HG03097 (cell line): ENCODE results near the gene GLRX5.
A peak's percentile ranks its signal among the peaks of the same experiment; 100 is the strongest.

ENCODE experiments used
- ATAC-seq: cut with Tn5 transposase; IDR thresholded peaks from one replicate; pipeline ENCODE4 v1.9.1; 2021; ENCODE audit not compliant: unreplicated experiment, low FRiP score

Gene GLRX5

GRCh38 chr14:95515596-95516552, 19.0 kb upstream of the GLRX5 start:
- peak; percentile 74 for ATAC-seq

- ATAC-seq: peak; percentile 29
These were observed 18.2 kb upstream of the GLRX5 start, which contains the start of gene SYNE3 for GRCh38 chr14:95516554-95517181. SYNE3 (minus strand) TSS chr14:95516650; CDS start chr14:95475821, 40,829 bp downstream.

GRCh38 chr14:95518045-95518751, 16.7 kb upstream of the GLRX5 start:
- ATAC-seq: peak; percentile 22

GRCh38 chr14:95519699-95520098, 15.2 kb upstream of the GLRX5 start:
- ATAC-seq: no peak

- no peak for ATAC-seq
These were observed 14.5 kb upstream of the GLRX5 start for GRCh38 chr14:95520346-95520745.

- ATAC-seq: no peak
These were observed 13.8 kb upstream of the GLRX5 start for GRCh38 chr14:95521001-95521400.

GRCh38 chr14:95522116-95522515, 12.7 kb upstream of the GLRX5 start:
- ATAC-seq: no peak

- ATAC-seq: no peak
These were observed 12.3 kb upstream of the GLRX5 start for GRCh38 chr14:95522556-95522955.

GRCh38 chr14:95523051-95523814, 11.6 kb upstream of the GLRX5 start:
- ATAC-seq: no peak

- no peak for ATAC-seq
These were observed 10.9 kb upstream of the GLRX5 start for GRCh38 chr14:95523815-95524448.

GRCh38 chr14:95524706-95525512, 9.9 kb upstream of the GLRX5 start:
- no peak for ATAC-seq

GRCh38 chr14:95525999-95526398, 8.9 kb upstream of the GLRX5 start:
- ATAC-seq: no peak

GRCh38 chr14:95526483-95527386, 8.1 kb upstream of the GLRX5 start:
- ATAC-seq: no peak

GRCh38 chr14:95527387-95528002, 7.4 kb upstream of the GLRX5 start:
- no peak for ATAC-seq

- ATAC-seq: no peak
These were observed 5.6 kb upstream of the GLRX5 start for GRCh38 chr14:95529216-95529615.

GRCh38 chr14:95530473-95531276, 4.2 kb upstream of the GLRX5 start:
- ATAC-seq: no peak

GRCh38 chr14:95531473-95531872, 3.4 kb upstream of the GLRX5 start:
- no peak for ATAC-seq
